Measurements from ENCODE around the gene ELMO2. TPM values are rescaled to one million over a fixed set of nuclear protein-coding genes. Genes with fewer than 3 reads are reported as not detected.

Gene ELMO2
- total RNA-seq, 4 donors from 2014 or later, result 46.7 to 62.4 (median 55.1) TPM

GRCh38 chr20:46333161-46333991 is 73.0 kb downstream of the ELMO2 start:
- H3K9me3 ChIP-seq, result no peaks in the 10 kb centered on the region
- TF ChIP-seq POLR2A (IDR thresholded peaks at IDR 0.05) (no peak), POLR2AphosphoS5 (IDR thresholded peaks at IDR 0.05) (no peak), CTCF (IDR thresholded peaks at IDR 0.05) (no peak), EP300 (IDR thresholded peaks at IDR 0.05) (no peak)
- peaks cover 45% of the 10 kb centered on the region for H3K4me1 ChIP-seq
- H3K36me3 ChIP-seq, result no peaks in the 10 kb centered on the region
- DNase-seq (ENCODE audit: low spot score in 2 of 2), result no peak
- no peak overlapping the region for H3K4me3 ChIP-seq
- WGBS, result 71% methylated on average over 4 of the region's 8 CpGs
- H3K27me3 ChIP-seq, result peaks cover 60% of the 10 kb centered on the region
- no peak overlapping the region for H3K27ac ChIP-seq

GRCh38 chr20:46332373-46333160 is 73.8 kb downstream of the ELMO2 start:
- Histone ChIP-seq H3K4me1 (peaks cover 45% of the 10 kb centered on the region), H3K36me3 (no peaks in the 10 kb centered on the region), H3K27me3 (peaks cover 59% of the 10 kb centered on the region), H3K27ac (no peak overlapping the region), H3K4me3 (no peak overlapping the region), H3K9me3 (no peaks in the 10 kb centered on the region)
- WGBS, result 30% methylated on average over 11 of the region's 12 CpGs
- no peak for DNase-seq (ENCODE audit: low spot score in 2 of 2)
- no peak for TF ChIP-seq CTCF (IDR thresholded peaks at IDR 0.05)
- TF ChIP-seq POLR2A (IDR thresholded peaks at IDR 0.05), result no peak
- no peak for TF ChIP-seq EP300 (IDR thresholded peaks at IDR 0.05)
- no peak for TF ChIP-seq POLR2AphosphoS5 (IDR thresholded peaks at IDR 0.05)

GRCh38 chr20:46331611-46332361 is 74.6 kb downstream of the ELMO2 start:
- Histone ChIP-seq H3K9me3 (no peaks in the 10 kb centered on the region), H3K27ac (no peak overlapping the region), H3K4me1 (peaks cover 45% of the 10 kb centered on the region), H3K36me3 (no peaks in the 10 kb centered on the region), H3K27me3 (peaks cover 58% of the 10 kb centered on the region), H3K4me3 (no peak overlapping the region)
- no peak for DNase-seq (ENCODE audit: low spot score in 2 of 2)
- 58% methylated on average over 12 of the region's 13 CpGs for WGBS
- no peak for TF ChIP-seq EP300 (IDR thresholded peaks at IDR 0.05)
- no peak for TF ChIP-seq CTCF (IDR thresholded peaks at IDR 0.05)
- TF ChIP-seq POLR2AphosphoS5 (IDR thresholded peaks at IDR 0.05), result no peak
- no peak for TF ChIP-seq POLR2A (IDR thresholded peaks at IDR 0.05)

GRCh38 chr20:46330831-46331371 is 75.5 kb downstream of the ELMO2 start:
- no peaks in the 10 kb centered on the region for H3K9me3 ChIP-seq
- H3K4me3 ChIP-seq, result no peak overlapping the region
- H3K4me1 ChIP-seq, result peaks cover 45% of the 10 kb centered on the region
- TF ChIP-seq POLR2AphosphoS5 (IDR thresholded peaks at IDR 0.05) (no peak), CTCF (IDR thresholded peaks at IDR 0.05) (no peak), EP300 (IDR thresholded peaks at IDR 0.05) (no peak), POLR2A (IDR thresholded peaks at IDR 0.05) (no peak)
- no peaks in the 10 kb centered on the region for H3K36me3 ChIP-seq
- peaks cover 56% of the 10 kb centered on the region for H3K27me3 ChIP-seq
- 88% methylated on average over 13 of the region's 13 CpGs for WGBS
- no peak overlapping the region for H3K27ac ChIP-seq
- no peak for DNase-seq (ENCODE audit: low spot score in 2 of 2)
